ENCODE data around the gene FYN.

- TF ChIP-seq NRF1 (conservative IDR thresholded peaks at IDR 0.05; ENCODE audit: low read depth, low read length): no peak
- TF ChIP-seq POLR2A (IDR thresholded peaks at IDR 0.05; ENCODE audit: low read depth, low read length): no peak
- no peak for TF ChIP-seq BHLHE40 (IDR thresholded peaks at IDR 0.05; ENCODE audit: borderline replicate concordance in 1 of 2, low read depth in 2 of 2, low read length in 1 of 2)
- TF ChIP-seq, protein P1, sequence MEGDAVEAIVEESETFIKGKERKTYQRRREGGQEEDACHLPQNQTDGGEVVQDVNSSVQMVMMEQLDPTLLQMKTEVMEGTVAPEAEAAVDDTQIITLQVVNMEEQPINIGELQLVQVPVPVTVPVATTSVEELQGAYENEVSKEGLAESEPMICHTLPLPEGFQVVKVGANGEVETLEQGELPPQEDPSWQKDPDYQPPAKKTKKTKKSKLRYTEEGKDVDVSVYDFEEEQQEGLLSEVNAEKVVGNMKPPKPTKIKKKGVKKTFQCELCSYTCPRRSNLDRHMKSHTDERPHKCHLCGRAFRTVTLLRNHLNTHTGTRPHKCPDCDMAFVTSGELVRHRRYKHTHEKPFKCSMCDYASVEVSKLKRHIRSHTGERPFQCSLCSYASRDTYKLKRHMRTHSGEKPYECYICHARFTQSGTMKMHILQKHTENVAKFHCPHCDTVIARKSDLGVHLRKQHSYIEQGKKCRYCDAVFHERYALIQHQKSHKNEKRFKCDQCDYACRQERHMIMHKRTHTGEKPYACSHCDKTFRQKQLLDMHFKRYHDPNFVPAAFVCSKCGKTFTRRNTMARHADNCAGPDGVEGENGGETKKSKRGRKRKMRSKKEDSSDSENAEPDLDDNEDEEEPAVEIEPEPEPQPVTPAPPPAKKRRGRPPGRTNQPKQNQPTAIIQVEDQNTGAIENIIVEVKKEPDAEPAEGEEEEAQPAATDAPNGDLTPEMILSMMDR (IDR thresholded peaks at IDR 0.05 in 2 of 3, conservative IDR thresholded peaks at IDR 0.05 in 1 of 3; ENCODE audit: control insufficient read depth in 2 of 3, extremely low read depth in 1 of 3, insufficient read depth in 1 of 3, low read depth in 3 of 3, low read length in 3 of 3): no peak
- TF ChIP-seq, protein P2, sequence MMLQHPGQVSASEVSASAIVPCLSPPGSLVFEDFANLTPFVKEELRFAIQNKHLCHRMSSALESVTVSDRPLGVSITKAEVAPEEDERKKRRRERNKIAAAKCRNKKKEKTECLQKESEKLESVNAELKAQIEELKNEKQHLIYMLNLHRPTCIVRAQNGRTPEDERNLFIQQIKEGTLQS (IDR thresholded peaks at IDR 0.05; ENCODE audit: borderline replicate concordance, extremely low read depth, low read depth, low read length): no peak
- TF ChIP-seq RAD21 (IDR thresholded peaks at IDR 0.05; ENCODE audit: insufficient read depth, low read depth, low read length): no peak
- no peak for TF ChIP-seq YY1 (IDR thresholded peaks at IDR 0.05; ENCODE audit: low read depth, low read length)
- TF ChIP-seq GABPA (IDR thresholded peaks at IDR 0.05; ENCODE audit: low read depth): no peak
- no peak for TF ChIP-seq SUZ12 (IDR thresholded peaks at IDR 0.05; ENCODE audit: unreplicated experiment)
- TF ChIP-seq SIN3A (IDR thresholded peaks at IDR 0.05; ENCODE audit: low read depth, low read length): no peak
- no peak for TF ChIP-seq IKZF1 (conservative IDR thresholded peaks at IDR 0.05)
- TF ChIP-seq MXI1 (IDR thresholded peaks at IDR 0.05; ENCODE audit: low read depth, low read length): no peak
Observed at GRCh38 chr6:111625461-111626391, 247.5 kb downstream of the FYN start.
